ENCODE results near the gene DEUP1. TPM values are rescaled to one million over a fixed set of nuclear protein-coding genes. Genes with fewer than 3 reads are reported as not detected.

Gene DEUP1
- total RNA-seq, 6 donors from 2014 or later = 1.0 to 3.1 TPM; not detected in 4

DNA sequence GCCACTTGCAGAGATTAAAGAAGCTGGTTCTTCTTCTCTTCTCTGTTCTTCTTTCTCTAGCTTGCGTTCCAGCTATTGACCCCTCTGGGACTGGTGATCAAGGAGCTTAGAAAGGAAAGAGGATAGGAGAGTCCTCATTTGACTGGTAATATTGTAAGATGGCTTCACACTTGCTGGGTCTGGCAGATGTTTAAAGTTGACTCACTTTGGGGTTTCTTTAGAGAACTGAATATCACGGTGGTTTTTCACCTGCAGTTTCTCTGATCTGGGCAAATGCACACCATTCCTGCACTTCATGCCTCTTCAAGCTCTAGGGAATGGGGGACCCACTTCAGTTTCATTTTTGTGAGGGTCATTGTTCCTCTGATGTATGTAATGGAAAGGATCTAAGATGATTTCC lies 41.8 kb upstream of the DEUP1 start:
- no peaks in the 10 kb centered on the region for H3K4me1 ChIP-seq
- H3K27ac ChIP-seq = no peak overlapping the region
- TF ChIP-seq EP300 (IDR thresholded peaks at IDR 0.05) (no peak), POLR2AphosphoS5 (IDR thresholded peaks at IDR 0.05) (no peak)
- TF ChIP-seq, protein P1, sequence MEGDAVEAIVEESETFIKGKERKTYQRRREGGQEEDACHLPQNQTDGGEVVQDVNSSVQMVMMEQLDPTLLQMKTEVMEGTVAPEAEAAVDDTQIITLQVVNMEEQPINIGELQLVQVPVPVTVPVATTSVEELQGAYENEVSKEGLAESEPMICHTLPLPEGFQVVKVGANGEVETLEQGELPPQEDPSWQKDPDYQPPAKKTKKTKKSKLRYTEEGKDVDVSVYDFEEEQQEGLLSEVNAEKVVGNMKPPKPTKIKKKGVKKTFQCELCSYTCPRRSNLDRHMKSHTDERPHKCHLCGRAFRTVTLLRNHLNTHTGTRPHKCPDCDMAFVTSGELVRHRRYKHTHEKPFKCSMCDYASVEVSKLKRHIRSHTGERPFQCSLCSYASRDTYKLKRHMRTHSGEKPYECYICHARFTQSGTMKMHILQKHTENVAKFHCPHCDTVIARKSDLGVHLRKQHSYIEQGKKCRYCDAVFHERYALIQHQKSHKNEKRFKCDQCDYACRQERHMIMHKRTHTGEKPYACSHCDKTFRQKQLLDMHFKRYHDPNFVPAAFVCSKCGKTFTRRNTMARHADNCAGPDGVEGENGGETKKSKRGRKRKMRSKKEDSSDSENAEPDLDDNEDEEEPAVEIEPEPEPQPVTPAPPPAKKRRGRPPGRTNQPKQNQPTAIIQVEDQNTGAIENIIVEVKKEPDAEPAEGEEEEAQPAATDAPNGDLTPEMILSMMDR (IDR thresholded peaks at IDR 0.05) = no peak
- H3K36me3 ChIP-seq = no peaks in the 10 kb centered on the region
- no peaks in the 10 kb centered on the region for H3K9me3 ChIP-seq
- ATAC-seq (ENCODE audit: low FRiP score in 2 of 2) = no peak
- H3K27me3 ChIP-seq = no peaks in the 10 kb centered on the region
- no peak for DNase-seq
- 89% methylated on average over 2 of the region's 2 CpGs for WGBS, 2 donors
- H3K4me3 ChIP-seq = no peak overlapping the region

DNA sequence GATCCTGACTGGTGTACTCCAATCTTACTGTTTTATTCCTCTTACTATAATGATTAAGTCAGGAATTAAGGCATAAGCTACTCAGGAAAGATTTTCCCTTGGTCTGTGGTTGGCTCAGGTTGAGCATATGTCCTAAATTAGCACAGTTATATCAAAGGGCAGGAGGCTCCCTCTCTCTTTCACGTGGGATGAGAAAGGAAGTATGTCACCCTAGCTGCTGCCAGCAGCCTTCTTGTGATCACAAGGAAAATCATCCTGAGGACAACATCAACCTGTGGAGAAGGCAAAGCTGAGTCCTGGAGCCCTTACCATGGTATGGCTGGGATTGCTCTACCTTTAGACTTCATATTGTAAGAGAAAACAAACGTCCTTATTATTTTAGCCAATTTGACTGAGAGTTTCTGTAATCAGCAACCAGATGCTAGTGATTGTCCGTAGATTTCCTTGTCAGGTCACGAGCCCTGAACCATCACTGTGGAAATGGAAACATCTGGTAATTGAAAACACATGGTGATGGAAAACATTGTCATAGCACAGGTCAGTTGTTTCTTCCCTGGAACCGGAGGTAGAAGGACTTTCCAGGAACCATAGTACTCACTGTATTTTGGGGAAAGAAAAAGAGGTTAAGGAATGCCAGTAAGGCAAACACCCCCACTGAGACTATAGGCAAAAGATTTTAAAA lies 40.6 kb upstream of the DEUP1 start:
- no peaks in the 10 kb centered on the region for H3K27me3 ChIP-seq
- H3K27ac ChIP-seq = no peak overlapping the region
- no peak overlapping the region for H3K4me3 ChIP-seq
- H3K4me1 ChIP-seq = no peaks in the 10 kb centered on the region
- TF ChIP-seq, protein P1 (IDR thresholded peaks at IDR 0.05) = no peak
- TF ChIP-seq EP300 (IDR thresholded peaks at IDR 0.05) = no peak
- no peak for TF ChIP-seq POLR2A (IDR thresholded peaks at IDR 0.05)
- no peak for TF ChIP-seq POLR2AphosphoS5 (IDR thresholded peaks at IDR 0.05)
- WGBS, 2 donors = 49 to 55% methylated on average over 5 of the region's 5 CpGs
- ATAC-seq (ENCODE audit: low FRiP score in 2 of 2) (no peak), DNase-seq (no peak)
- no peaks in the 10 kb centered on the region for H3K9me3 ChIP-seq
- H3K36me3 ChIP-seq = no peaks in the 10 kb centered on the region

DNA sequence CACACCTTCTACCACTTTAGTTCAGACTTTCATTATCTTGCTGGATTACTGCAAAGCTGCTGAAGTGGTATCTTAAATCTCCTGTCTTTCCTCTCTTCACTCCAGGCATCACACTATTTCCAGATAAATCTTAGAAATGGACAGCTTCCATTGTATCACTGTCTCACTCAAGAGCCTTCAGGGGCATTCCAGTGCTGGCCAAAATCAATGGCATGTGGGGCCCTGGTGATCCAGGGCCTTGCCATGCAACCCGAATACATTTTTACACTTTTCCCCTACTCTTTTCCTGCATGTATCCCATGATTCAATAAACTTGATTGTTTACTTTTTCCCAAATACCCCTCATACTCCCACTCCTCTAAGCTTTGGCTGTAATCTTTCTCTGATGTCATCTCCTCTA lies 39.4 kb upstream of the DEUP1 start:
- DNase-seq = no peak
- H3K9me3 ChIP-seq = no peaks in the 10 kb centered on the region
- H3K27me3 ChIP-seq = no peaks in the 10 kb centered on the region
- no peak for ATAC-seq (ENCODE audit: low FRiP score in 2 of 2)
- no peaks in the 10 kb centered on the region for H3K36me3 ChIP-seq
- 77 to 84% methylated on average over 1 of the region's 1 CpG for WGBS, 2 donors
- TF ChIP-seq, protein P1 (IDR thresholded peaks at IDR 0.05) = no peak
- TF ChIP-seq EP300 (IDR thresholded peaks at IDR 0.05) = no peak
- no peak for TF ChIP-seq POLR2AphosphoS5 (IDR thresholded peaks at IDR 0.05)
- TF ChIP-seq POLR2A (IDR thresholded peaks at IDR 0.05) = no peak
- H3K4me1 ChIP-seq = no peaks in the 10 kb centered on the region
- H3K4me3 ChIP-seq = no peak overlapping the region
- no peak overlapping the region for H3K27ac ChIP-seq

DNA sequence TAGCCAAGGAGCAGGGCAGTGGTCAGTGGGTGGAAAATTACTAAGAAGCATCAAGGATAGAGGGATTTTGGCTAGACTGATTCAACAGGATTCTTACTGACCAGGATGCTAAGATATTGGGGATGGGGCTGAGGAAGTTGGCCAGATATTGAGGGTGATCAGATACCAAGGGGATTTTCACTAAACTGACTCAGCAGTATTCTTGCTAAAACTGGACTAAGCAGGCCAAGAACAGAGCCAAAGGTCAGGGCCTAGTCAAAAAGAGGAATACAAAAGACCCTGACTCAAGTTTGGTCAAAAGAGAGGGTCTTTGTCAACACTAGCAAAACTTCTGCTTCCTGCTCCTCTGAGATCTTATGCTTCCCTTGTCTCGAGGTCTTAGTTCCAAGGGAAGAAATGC lies 38.6 kb upstream of the DEUP1 start:
- no peaks in the 10 kb centered on the region for H3K36me3 ChIP-seq
- no peak overlapping the region for H3K27ac ChIP-seq
- no peaks in the 10 kb centered on the region for H3K27me3 ChIP-seq
- H3K4me1 ChIP-seq = no peaks in the 10 kb centered on the region
- H3K4me3 ChIP-seq = no peak overlapping the region
- ATAC-seq (ENCODE audit: low FRiP score in 2 of 2) (no peak), DNase-seq (no peak)
- 67 to 72% methylated on average over 1 of the region's 1 CpG for WGBS, 2 donors
- TF ChIP-seq EP300 (IDR thresholded peaks at IDR 0.05) = no peak
- TF ChIP-seq, protein P1 (IDR thresholded peaks at IDR 0.05) = no peak
- TF ChIP-seq POLR2AphosphoS5 (IDR thresholded peaks at IDR 0.05) = no peak
- TF ChIP-seq POLR2A (IDR thresholded peaks at IDR 0.05) = no peak
- no peaks in the 10 kb centered on the region for H3K9me3 ChIP-seq

DNA sequence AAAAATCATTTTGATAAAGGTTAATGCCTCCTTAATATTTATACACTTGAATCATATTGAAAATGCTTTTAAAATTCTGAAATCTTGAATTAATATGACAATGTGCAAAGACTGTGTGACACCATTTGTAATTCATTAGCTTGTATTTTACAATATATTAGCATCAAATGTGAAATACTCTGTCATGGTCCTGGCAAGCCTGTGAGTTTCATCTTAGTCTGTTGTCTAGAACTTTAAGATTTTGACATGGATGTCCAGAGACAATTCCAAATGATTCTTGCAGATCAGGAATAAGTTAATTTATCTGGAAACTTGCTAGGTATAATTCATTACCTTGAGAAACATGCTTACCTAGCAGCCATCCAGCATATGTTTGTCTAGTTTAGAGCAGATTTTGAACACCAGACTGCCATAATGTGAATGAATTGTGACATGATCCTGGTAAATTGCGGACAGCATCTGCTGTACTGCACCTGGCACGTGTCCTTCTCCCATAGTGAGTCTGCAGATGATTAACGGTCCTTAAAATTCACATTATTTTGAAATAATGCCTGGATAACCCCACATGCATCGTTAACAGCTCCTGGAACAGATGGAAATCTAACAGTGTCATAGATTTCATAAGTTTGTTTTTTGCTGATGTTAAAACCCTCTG lies 34.5 kb upstream of the DEUP1 start:
- WGBS, 2 donors = 71 to 76% methylated on average over 4 of the region's 4 CpGs
- DNase-seq = no peak
- H3K4me1 ChIP-seq = no peaks in the 10 kb centered on the region

More for the DNA sequence above, 34.5 kb upstream of the DEUP1 start:
- Histone ChIP-seq H3K27ac (no peak overlapping the region), H3K4me3 (no peak overlapping the region), H3K9me3 (no peaks in the 10 kb centered on the region), H3K36me3 (no peaks in the 10 kb centered on the region), H3K27me3 (no peaks in the 10 kb centered on the region)
- TF ChIP-seq EP300 (IDR thresholded peaks at IDR 0.05) (no peak), POLR2A (IDR thresholded peaks at IDR 0.05) (no peak), POLR2AphosphoS5 (IDR thresholded peaks at IDR 0.05) (no peak)
- TF ChIP-seq, protein P1 (IDR thresholded peaks at IDR 0.05) = no peak
- ATAC-seq (ENCODE audit: low FRiP score in 2 of 2) = no peak
